Glutamatergic neuron (in vitro differentiated cells): Measurements from ENCODE around the gene ZNF775. TPM values are rescaled to one million over a fixed set of nuclear protein-coding genes. Genes with fewer than 3 reads are reported as not detected.

Experiments used
- DNase-seq: peaks from one replicate; pipeline ENCODE4 v3.0.0; 2022
- H3K27ac Mint-ChIP-seq: one replicate; pipeline ENCODE4 v1.8.0; 2020; ENCODE audit warnings: mild to moderate bottlenecking, mixed read lengths, inconsistent platforms; ENCODE audit not compliant: unreplicated experiment
- H3K27me3 Mint-ChIP-seq: one replicate; pipeline ENCODE4 v1.8.0; 2020; ENCODE audit warnings: mild to moderate bottlenecking, moderate library complexity, mixed read lengths, inconsistent platforms; ENCODE audit not compliant: unreplicated experiment
- H3K36me3 Mint-ChIP-seq: one replicate; pipeline ENCODE4 v1.8.0; 2020; ENCODE audit warnings: mild to moderate bottlenecking, mixed read lengths, inconsistent platforms; ENCODE audit not compliant: unreplicated experiment
- H3K4me1 Mint-ChIP-seq: one replicate; pipeline ENCODE4 v1.8.0; 2020; ENCODE audit warnings: mild to moderate bottlenecking, low read depth, mixed read lengths, inconsistent platforms; ENCODE audit not compliant: unreplicated experiment
- H3K4me3 Mint-ChIP-seq: one replicate; pipeline ENCODE4 v1.8.0; 2020; ENCODE audit warnings: mild to moderate bottlenecking, mixed read lengths, inconsistent platforms; ENCODE audit not compliant: unreplicated experiment
- H3K9me3 Mint-ChIP-seq: one replicate; pipeline ENCODE4 v1.8.0; 2020; ENCODE audit warnings: mild to moderate bottlenecking, moderate library complexity, mixed read lengths, inconsistent platforms; ENCODE audit not compliant: unreplicated experiment
- CTCF ChIP-seq: fragments of 200-600 bp; sonication (generic); IDR thresholded peaks from one replicate; pipeline ENCODE4 v1.5.0; 2021; ENCODE audit not compliant: partially characterized antibody, unreplicated experiment
- total RNA-seq: library from RNA; stranded (reverse); fragmentation: NEBNext Ultra II Directional; extraction: Animal tissue kit (Norgen Biotek cat#: 25700); gene quantifications from one replicate; pipeline ENCODE4 v1.2.1, GENCODE V29; 2021; ENCODE audit not compliant: unreplicated experiment

The ZNF775 gene
- total RNA-seq, 1 donor from 2014 or later, result 20.5 TPM

GRCh38 chr7:150345012-150345411 lies 34.1 kb upstream of the ZNF775 start:
- H3K27ac Mint-ChIP-seq, result no peak overlapping the region
- H3K4me1 Mint-ChIP-seq, result no peaks in the 10 kb centered on the region
- peaks cover 14% of the 10 kb centered on the region for H3K27me3 Mint-ChIP-seq
- peaks cover 5% of the 10 kb centered on the region for H3K36me3 Mint-ChIP-seq
- no peak for DNase-seq
- TF ChIP-seq CTCF, result no peak
- H3K9me3 Mint-ChIP-seq, result peaks cover 3% of the 10 kb centered on the region
- H3K4me3 Mint-ChIP-seq, result no peak overlapping the region

DNA sequence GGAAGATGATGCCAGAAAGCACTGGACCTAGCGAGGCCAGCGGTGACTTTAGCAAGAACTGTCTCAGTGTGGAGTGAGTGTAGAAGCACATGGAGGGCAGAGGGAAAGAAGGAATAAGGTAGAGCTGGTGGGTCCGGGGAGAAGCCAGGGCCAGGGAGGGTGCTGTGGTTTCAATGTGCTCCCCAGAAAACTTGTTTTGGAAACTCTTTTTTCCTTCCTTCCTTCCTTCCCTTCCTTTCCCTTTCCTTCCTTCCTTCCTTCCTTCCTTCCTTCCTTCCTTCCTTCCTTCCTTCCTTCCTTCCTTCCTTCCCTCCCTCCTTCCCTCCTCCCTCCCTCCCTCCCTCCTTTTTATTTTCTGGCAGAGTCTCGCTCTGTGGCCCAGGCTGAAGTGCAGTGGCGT lies 32.2 kb upstream of the ZNF775 start:
- no peaks in the 10 kb centered on the region for H3K4me1 Mint-ChIP-seq
- H3K4me3 Mint-ChIP-seq, result no peak overlapping the region
- DNase-seq, result no peak
- no peak overlapping the region for H3K27ac Mint-ChIP-seq
- peaks cover 5% of the 10 kb centered on the region for H3K36me3 Mint-ChIP-seq
- peaks cover 3% of the 10 kb centered on the region for H3K9me3 Mint-ChIP-seq
- no peak for TF ChIP-seq CTCF
- H3K27me3 Mint-ChIP-seq, result peaks cover 8% of the 10 kb centered on the region

DNA sequence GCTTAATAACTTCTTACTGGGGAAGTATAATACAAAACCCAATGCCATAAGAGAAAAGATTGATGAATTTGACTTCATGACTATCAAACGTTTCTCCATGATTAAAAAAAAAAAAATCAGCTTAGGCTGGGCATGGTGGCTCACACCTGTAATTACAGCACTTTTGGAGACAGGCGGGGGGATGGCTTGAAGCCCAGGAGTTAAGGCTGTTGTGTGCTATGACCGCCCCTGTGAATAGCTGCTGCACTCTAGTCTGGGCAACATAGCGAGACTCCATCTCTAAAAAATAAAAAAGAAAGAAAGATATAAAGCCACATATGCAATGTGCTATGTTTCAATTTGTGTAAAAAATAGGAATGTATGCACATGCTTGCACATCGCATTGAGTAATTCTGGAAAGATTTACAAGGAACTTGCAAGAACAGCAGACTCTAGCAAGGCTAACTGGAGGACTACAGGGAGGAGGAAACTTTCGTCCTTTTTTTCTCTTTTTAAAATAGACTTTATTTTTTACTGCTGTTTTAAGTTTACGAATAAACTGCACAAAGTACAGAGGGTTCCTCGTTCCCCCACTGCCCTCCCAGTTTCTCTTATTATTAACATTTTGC lies 27.4 kb upstream of the ZNF775 start:
- no peak for TF ChIP-seq CTCF
- Mint-ChIP-seq H3K4me1 (no peaks in the 10 kb centered on the region), H3K27ac (no peak overlapping the region), H3K36me3 (no peaks in the 10 kb centered on the region), H3K27me3 (no peaks in the 10 kb centered on the region), H3K9me3 (peaks cover 1% of the 10 kb centered on the region), H3K4me3 (no peak overlapping the region)
- no peak for DNase-seq

- DNase-seq, result no peak
- Mint-ChIP-seq H3K27ac (no peak overlapping the region), H3K4me3 (no peak overlapping the region), H3K27me3 (peaks cover 2% of the 10 kb centered on the region), H3K4me1 (peaks cover 3% of the 10 kb centered on the region), H3K9me3 (peaks cover 4% of the 10 kb centered on the region), H3K36me3 (no peaks in the 10 kb centered on the region)
- no peak for TF ChIP-seq CTCF
Measured at GRCh38 chr7:150355666-150356059, 23.5 kb upstream of the ZNF775 start.

- peak; percentile 82 for TF ChIP-seq CTCF
Measured at GRCh38 chr7:150356265-150356897, 22.7 kb upstream of the ZNF775 start.

More at GRCh38 chr7:150356265-150356897, 22.7 kb upstream of the ZNF775 start:
- Mint-ChIP-seq H3K27me3 (peaks cover 3% of the 10 kb centered on the region), H3K9me3 (peaks cover 4% of the 10 kb centered on the region), H3K4me1 (peaks cover 6% of the 10 kb centered on the region), H3K4me3 (no peak overlapping the region), H3K27ac (no peak overlapping the region), H3K36me3 (no peaks in the 10 kb centered on the region)
- DNase-seq, result no peak
